Adipose tissue (tissue), 3 donors: ENCODE data around the gene PLA2G5. TPM values are rescaled to one million over a fixed set of nuclear protein-coding genes. Genes with fewer than 3 reads are reported as not detected.
"Not testable (repeated sequence)": the region's sequence is repeated elsewhere in the genome, so short reads cannot be mapped to it uniquely, and the experiment has no call there.

Experiments
- H3K27ac ChIP-seq: one replicate; pipeline ENCODE4 v1.5.1; 2013; ENCODE audit warnings: low read depth, low read length
- WGBS, 3 donors: extraction: QIAGEN DNeasy Blood & Tissue Kit; methylation state at CpG; one replicate each; pipeline ENCODE4 v1.1.7; 2013; 5-methylcytosine and 5-hydroxymethylcytosine counted together
- polyA plus RNA-seq, 3 donors: library from polyadenylated mRNA; stranded (reverse); fragments of 200-250 nt; gene quantifications; one replicate each; pipeline ENCODE4 v1.2.3, GENCODE V29; 2013
- donor health status: healthy with polysubstance abuse.
- donor health status: Bipolar disorder and iron deficiency.
- donor health status: healthy.

The PLA2G5 gene
- polyA plus RNA-seq, 3 donors = 0.52 to 45.0 (median 6.1) TPM

- 55 to 76% (median 75%) methylated on average over 2 of the region's 2 CpGs for WGBS, 3 donors
- H3K27ac ChIP-seq = no peak overlapping the region
These were observed 10.1 kb upstream of the PLA2G5 start for GRCh38 chr1:20059847-20060246.

- 89 to 97% (median 95%) methylated on average over 7 of the region's 7 CpGs for WGBS, 3 donors
These were observed 9.2 kb upstream of the PLA2G5 start for GRCh38 chr1:20060791-20061190.

GRCh38 chr1:20061866-20062265 is 8.1 kb upstream of the PLA2G5 start:
- 81 to 88% (median 83%) methylated on average over 4 of the region's 4 CpGs for WGBS, 3 donors
- H3K27ac ChIP-seq = no peak overlapping the region

More at GRCh38 chr1:20060791-20061190, 9.2 kb upstream of the PLA2G5 start:
- H3K27ac ChIP-seq = not testable (repeated sequence)

GRCh38 chr1:20063861-20064292 is 6.1 kb upstream of the PLA2G5 start:
- no peak overlapping the region for H3K27ac ChIP-seq
- 77 to 86% (median 82%) methylated on average over 2 of the region's 2 CpGs for WGBS, 3 donors

- no peak overlapping the region for H3K27ac ChIP-seq
- WGBS, 3 donors = 76 to 90% (median 83%) methylated on average over 7 of the region's 7 CpGs
These were observed 1.3 kb upstream of the PLA2G5 start for GRCh38 chr1:20068722-20069121.

GRCh38 chr1:20070357-20070756 is 363 bp downstream of the PLA2G5 start:
- no peak overlapping the region for H3K27ac ChIP-seq
- WGBS, 3 donors = 69 to 83% (median 79%) methylated on average over 10 of the region's 10 CpGs

GRCh38 chr1:20071416-20071815 is 1.4 kb downstream of the PLA2G5 start:
- WGBS, 3 donors = 75 to 90% (median 89%) methylated on average over 6 of the region's 6 CpGs
- no peak overlapping the region for H3K27ac ChIP-seq

GRCh38 chr1:20072771-20073170 is 2.8 kb downstream of the PLA2G5 start:
- no peak overlapping the region for H3K27ac ChIP-seq
- 84 to 92% (median 87%) methylated on average over 7 of the region's 7 CpGs for WGBS, 3 donors

- no peak overlapping the region for H3K27ac ChIP-seq
- 92 to 94% (median 94%) methylated on average over 2 of the region's 2 CpGs for WGBS, 3 donors
These were observed 3.3 kb downstream of the PLA2G5 start for GRCh38 chr1:20073256-20073655.

GRCh38 chr1:20074055-20074724 is 4.2 kb downstream of the PLA2G5 start:
- 64 to 69% (median 67%) methylated on average over 11 of the region's 11 CpGs for WGBS, 3 donors
- no peak overlapping the region for H3K27ac ChIP-seq

GRCh38 chr1:20074725-20075171 is 4.8 kb downstream of the PLA2G5 start:
- H3K27ac ChIP-seq = no peak overlapping the region
- WGBS, 3 donors = 60 to 73% (median 68%) methylated on average over 8 of the region's 8 CpGs

GRCh38 chr1:20075345-20075744 is 5.4 kb downstream of the PLA2G5 start:
- WGBS, 3 donors = 72 to 92% (median 88%) methylated on average over 2 of the region's 2 CpGs
- no peak overlapping the region for H3K27ac ChIP-seq

GRCh38 chr1:20076223-20076622 is 6.2 kb downstream of the PLA2G5 start:
- WGBS, 3 donors = 67 to 81% (median 71%) methylated on average over 5 of the region's 5 CpGs
- H3K27ac ChIP-seq = no peak overlapping the region

- WGBS, 3 donors = 74 to 88% (median 88%) methylated on average over 5 of the region's 5 CpGs
- no peak overlapping the region for H3K27ac ChIP-seq
These were observed 6.9 kb downstream of the PLA2G5 start for GRCh38 chr1:20076710-20077461.

GRCh38 chr1:20078171-20078651 is 8.2 kb downstream of the PLA2G5 start:
- 48 to 80% (median 73%) methylated on average over 8 of the region's 8 CpGs for WGBS, 3 donors

GRCh38 chr1:20078711-20079110 is 8.7 kb downstream of the PLA2G5 start:
- WGBS, 3 donors = 74 to 89% (median 86%) methylated on average over 5 of the region's 5 CpGs
- no peak overlapping the region for H3K27ac ChIP-seq

More at GRCh38 chr1:20078171-20078651, 8.2 kb downstream of the PLA2G5 start:
- H3K27ac ChIP-seq = no peak overlapping the region

GRCh38 chr1:20079661-20080305 is 9.8 kb downstream of the PLA2G5 start:
- 49 to 64% (median 58%) methylated on average over 8 of the region's 8 CpGs for WGBS, 3 donors
- no peak overlapping the region for H3K27ac ChIP-seq

- H3K27ac ChIP-seq = no peak overlapping the region
- WGBS, 3 donors = 46 to 67% (median 55%) methylated on average over 20 of the region's 20 CpGs
These were observed 10.7 kb downstream of the PLA2G5 start for GRCh38 chr1:20080441-20081352.
